Measurements from ENCODE around the gene TGDS. TPM values are rescaled to one million over a fixed set of nuclear protein-coding genes. Genes with fewer than 3 reads are reported as not detected.
"Not testable (repeated sequence)": the region's sequence is repeated elsewhere in the genome, so short reads cannot be mapped to it uniquely, and the experiment has no call there.

TGDS gene
- total RNA-seq, 2 donors from 2014 or later, result 7.8 to 8.3 TPM

DNA sequence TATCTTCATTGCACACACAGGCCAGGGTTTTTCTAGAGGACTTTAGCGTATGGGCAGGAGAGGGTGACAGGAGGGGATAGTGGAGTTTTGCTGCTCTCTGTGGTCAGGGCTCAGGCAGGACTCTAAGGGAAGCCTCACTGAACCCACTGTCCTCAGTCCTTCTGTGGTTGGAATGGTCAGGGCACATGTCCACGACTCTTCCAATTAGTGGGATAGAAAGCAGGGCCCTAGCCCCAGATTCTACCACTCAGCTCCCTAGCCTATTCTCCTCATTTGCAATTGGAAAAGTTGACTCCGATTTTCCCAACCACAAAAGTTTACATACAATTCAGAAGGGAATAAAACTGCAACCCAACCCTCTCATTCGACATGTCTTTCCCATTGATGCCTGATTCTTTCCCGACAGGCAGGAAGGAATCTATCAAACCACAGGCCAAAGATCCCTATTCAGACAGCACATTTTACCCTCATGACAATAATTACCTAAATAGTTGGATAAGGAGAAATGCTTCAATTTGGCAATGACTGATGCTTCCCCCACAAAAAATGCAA is 38.2 kb downstream of the TGDS start:
- ATAC-seq, result no peak
- intact Hi-C loops (cut with DNase I, micrococcal nuclease), result no loop called here

GRCh38 chr13:94556621-94557020 is 39.3 kb downstream of the TGDS start:
- ATAC-seq (no peak), DNase-seq (no peak)
- intact Hi-C loops (cut with DNase I, micrococcal nuclease), result no loop called here

More for the DNA sequence above, 38.2 kb downstream of the TGDS start:
- DNase-seq, result no peak

- DNase-seq (no peak), ATAC-seq (no peak)
- intact Hi-C loops (cut with DNase I, micrococcal nuclease), result no loop called here
Observed at GRCh38 chr13:94556041-94556440, 39.9 kb downstream of the TGDS start.

DNA sequence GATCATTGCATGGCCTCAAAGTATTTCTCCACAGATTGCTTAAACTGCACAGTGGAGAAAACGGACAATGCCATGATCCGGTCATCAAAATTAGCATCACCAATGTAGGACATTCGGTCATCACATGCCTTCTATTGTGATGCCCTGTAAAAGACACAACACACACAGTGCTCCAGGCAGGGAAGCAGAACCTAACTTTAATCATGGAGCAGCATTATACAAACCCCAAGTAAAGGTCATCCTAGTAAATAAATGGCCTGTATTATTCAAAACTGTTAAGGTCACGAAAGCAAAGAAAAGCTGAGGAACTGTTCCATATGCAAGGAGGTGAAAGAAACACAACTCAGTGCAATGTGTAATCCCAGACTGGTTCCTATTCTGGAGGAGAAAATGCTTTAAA is 42.2 kb downstream of the TGDS start:
- intact Hi-C loops (cut with DNase I, micrococcal nuclease), result no loop called here
- DNase-seq (no peak), ATAC-seq (no peak)

DNA sequence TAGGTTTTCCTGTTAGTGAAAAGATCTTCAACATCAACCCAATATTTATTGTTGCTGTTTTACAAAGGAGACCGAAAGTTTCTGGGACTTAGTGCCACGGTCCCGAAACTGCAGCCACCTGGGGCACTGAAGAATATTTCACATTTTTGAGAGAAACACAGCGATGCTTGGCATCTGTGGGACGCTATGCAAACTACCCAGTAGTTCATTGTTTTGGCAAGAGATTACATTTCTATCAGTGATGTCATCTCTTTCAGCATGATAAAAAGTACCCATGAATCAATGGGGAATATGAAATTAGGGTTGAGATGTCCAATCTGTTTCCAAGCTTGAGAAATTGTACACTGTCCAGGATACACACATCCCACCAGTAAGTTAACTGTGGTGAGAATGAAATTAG is 43.9 kb downstream of the TGDS start:
- DNase-seq (no peak), ATAC-seq (no peak)
- intact Hi-C loops (cut with DNase I, micrococcal nuclease), result no loop called here

GRCh38 chr13:94550062-94550738 is 45.8 kb downstream of the TGDS start:
- DNase-seq (no peak), ATAC-seq (peak; percentile 51)
- intact Hi-C loops (cut with DNase I, micrococcal nuclease), result no loop called here

DNA sequence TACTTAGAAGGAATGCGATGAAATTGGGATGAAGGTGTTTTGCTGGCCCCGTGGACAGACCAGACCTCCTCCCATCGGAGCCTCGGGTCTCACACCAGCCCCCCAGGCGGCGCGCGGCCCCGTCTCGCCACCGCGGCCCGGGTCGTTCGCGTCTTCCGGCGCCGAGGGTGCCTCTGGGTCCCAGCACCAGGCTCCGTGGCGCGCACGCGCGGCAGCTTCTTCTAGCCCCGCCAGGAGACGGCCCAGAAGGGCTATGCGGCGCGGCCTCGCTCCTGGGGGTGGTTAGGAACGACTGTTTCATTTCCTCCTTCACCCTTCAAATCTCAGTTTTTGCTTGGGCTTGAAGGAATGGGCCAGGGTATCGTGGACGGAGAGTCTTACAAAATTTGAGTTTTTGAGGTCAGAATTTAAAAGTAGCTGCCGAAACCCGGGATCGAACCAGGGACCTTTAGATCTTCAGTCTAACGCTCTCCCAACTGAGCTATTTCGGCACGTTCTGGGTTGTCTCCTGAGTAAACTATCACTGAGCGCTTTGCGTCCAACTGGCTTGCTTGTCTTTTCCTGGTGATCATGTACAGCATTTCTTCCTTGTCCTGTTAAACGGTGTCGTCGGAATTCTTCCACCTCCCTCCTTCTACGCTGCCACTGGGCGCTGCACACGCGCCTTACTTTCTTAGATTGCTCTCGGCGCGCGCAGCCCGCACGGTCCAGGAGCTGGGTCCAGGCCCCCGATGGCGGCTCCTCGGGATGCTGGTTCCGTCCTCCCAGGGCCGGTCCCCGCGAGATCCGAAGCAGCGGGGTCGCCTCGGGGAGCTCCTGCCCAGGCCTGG is 46.5 kb downstream of the TGDS start:
- peak; percentile 90 to 94 for DNase-seq
- peak; percentile 91 for ATAC-seq
- intact Hi-C loops (cut with DNase I, micrococcal nuclease), result no loop called here

- ATAC-seq, result peak; percentile 63
Observed at GRCh38 chr13:94548821-94549231, 47.1 kb downstream of the TGDS start.

DNA sequence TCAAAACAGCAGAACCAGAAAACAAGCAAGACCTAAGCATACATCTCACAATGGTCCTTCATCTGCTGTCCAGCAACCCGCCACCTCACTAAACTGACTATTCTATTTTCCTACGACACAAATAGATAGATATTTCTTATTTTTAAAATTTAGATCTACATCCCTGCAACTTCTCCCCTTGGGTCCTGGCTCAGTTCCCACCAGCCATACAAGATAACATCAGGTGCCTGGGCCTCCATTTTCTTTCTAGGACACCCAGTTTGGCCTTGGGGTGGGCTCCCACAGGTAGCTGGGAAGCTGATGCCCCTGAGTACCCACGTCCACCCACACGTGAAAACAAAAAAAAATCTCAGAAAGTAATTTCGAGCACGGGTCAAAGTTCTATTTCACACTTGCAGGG is 47.6 kb downstream of the TGDS start:
- ATAC-seq, result no peak
- intact Hi-C loops (cut with DNase I, micrococcal nuclease), result no loop called here
- peak in 1 of 2 donors; percentile 23 for DNase-seq

More at GRCh38 chr13:94548821-94549231, 47.1 kb downstream of the TGDS start:
- peak; percentile 57 to 69 for DNase-seq
- intact Hi-C loops (cut with DNase I, micrococcal nuclease), result no loop called here

DNA sequence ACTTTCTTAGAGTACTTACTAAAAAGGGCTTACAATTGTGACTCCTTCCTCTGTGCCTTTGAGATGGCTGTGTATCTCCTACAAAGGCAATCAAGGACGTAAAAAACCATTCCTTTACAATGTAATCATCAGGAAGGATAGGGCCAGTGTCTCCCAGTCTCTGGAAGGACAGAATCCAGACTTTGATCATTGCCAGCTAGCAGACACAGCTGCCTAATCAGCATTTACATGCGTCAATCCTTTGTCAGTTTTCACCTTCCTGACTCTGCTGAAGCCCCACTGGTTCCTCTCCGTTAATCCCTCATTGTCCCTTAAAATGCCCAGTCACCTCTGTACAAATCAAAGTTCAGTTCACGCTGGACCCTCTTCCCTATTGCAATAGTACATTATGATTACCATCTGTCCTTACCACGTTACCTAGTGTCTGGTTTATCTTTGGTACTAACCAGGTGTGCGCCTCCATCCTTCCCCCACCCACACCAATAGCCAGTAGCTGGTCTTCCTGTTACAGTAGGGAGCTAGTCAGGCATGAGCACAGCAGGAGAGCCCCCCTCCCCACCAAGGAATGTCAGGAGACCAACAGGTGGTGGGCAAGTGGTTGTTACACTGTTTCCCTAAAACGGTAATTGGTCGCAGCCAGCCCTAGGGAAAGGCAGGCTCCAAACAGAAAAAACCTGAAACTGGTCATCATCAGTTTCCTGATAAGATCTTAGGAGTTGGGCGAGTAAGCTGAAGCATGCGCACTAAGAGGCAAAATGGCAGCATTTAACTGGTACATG is 49.7 kb downstream of the TGDS start:
- no peak for ATAC-seq
- no peak for DNase-seq
- intact Hi-C loops (cut with DNase I, micrococcal nuclease), result no loop called here

DNA sequence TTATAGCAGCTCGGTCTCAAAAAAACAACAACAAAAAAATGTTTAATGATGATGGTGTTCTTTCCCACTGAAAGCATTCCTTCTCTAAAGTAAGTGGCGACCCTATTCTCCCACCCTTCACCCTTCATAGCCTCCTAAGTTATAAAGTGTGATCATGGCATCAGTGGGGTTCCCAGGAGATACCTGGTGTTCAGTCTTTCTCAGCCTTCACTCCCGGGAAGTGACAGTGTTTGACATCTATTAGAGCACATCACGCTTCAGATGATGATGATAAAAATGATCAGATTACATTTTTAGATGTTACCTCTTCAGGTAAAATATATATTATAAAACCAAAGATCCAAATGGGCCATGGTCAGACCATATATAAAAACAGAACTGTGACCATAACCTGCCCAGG is 51.0 kb downstream of the TGDS start:
- DNase-seq (no peak), ATAC-seq (no peak)
- intact Hi-C loops (cut with DNase I, micrococcal nuclease), result no loop called here

DNA sequence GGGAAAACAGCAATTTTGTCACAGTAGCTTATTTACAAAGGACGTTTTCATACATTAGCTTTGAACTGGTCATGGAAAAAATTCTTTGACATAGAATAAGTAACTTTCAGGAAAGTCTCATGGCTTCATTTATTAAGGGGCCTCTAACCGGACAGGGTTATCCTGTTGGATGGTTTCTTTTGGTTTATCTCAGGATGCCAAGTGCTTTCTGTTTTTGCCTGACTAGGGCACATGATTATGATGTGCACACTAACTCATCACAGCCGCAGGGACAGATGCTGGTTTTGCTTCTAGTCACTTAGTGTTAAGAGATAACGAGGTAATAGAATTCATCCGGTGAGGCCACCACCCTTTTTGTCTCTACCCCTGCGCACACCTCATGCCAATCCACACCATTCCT is 53.0 kb downstream of the TGDS start:
- intact Hi-C loops (cut with DNase I, micrococcal nuclease), result no loop called here
- ATAC-seq, result no peak
- DNase-seq, result no peak

DNA sequence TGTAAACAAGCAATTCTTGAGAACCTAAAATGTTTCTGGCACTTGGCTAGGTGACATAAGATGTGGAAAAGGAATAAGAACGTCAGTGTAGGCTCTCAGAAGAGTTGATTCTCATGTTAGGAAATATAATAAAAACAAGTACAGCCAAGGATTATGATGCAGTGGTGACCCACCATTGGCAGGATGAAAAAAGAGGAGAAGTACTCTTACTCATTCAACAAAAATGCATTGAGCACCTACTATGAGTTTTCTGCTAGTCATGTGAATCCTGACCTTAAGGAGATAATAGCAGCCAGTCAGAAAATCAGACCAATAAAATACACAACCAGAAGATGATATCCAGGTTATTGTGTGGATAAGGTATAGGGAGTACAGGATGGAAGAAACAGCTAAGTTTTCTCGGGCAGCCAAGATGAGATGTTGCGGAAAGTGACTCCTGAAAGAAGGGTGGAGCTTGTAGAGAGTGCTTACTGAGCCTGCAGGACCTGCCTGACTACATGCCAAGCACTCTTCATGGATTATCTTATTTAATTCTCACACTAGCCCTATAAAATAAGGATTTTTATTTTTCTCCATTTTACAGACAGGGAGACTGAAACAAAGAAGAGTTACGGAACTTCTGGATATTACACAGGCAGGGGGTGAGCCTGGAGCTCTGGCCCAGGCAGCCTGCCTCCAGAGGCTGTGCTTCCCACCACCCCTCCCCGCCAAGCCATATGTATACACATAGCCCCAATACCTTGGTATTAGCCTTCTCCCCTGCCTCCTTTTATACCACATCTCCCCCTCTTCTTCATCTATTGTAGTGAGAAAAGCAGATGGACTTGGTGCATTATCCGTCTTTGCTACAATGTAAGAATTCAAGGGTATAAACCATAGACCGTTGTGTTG is 58.0 kb downstream of the TGDS start:
- intact Hi-C loops (cut with DNase I, micrococcal nuclease), result no loop called here
- ATAC-seq (no peak), DNase-seq (no peak)

GRCh38 chr13:94535775-94536174 is 60.2 kb downstream of the TGDS start:
- ATAC-seq, result no peak
- DNase-seq, result no peak
- intact Hi-C loops (cut with DNase I, micrococcal nuclease), result no loop called here

DNA sequence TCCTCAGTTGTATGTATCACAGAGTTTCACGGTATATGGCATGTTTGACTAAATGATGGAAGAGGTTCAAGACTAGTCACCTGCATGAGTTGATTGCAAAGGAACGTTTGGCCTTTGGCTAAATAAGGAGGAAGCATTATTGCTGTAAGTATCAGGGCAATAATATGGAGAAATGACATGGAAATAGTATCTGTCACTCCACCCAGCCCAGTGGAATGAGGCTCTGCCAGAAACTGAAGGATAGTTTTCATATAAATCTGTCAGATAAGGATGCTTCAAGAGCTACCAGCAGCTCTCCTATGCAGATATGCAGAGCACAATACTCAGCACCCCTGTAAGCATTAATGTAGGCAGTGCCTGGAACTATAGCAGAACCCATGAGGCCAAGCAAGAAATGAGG is 60.7 kb downstream of the TGDS start:
- intact Hi-C loops (cut with DNase I, micrococcal nuclease), result no loop called here
- ATAC-seq, result no peak
- no peak for DNase-seq

- intact Hi-C loops (cut with DNase I, micrococcal nuclease), result no loop called here
Observed at GRCh38 chr13:94534166-94534565, 61.8 kb downstream of the TGDS start.

GRCh38 chr13:94532278-94532677 is 63.7 kb downstream of the TGDS start:
- ATAC-seq; DNase-seq; intact Hi-C loops (cut with DNase I, micrococcal nuclease): not testable (repeated sequence)

More at GRCh38 chr13:94534166-94534565, 61.8 kb downstream of the TGDS start:
- no peak for ATAC-seq
- no peak for DNase-seq

DNA sequence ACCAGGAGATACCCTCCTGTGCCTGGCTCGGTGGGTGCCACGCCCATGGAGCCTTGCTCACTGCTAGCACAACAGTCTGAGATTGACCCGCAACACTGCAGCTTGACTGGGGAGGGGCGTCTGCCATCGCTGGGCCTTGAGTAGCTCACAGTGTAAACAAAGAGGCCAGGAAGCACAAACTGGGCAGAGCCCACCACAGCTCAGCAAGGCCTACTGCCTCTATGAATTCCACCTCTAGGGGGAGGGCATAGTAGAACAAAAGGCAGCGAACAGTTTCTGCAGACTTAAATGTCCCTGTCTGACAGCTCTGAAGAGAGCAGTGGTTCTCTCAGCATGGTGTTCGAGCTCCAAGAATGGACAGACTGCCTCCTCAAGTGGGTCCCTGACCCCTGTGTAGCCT is 69.0 kb downstream of the TGDS start:
- DNase-seq; ATAC-seq; intact Hi-C loops (cut with DNase I, micrococcal nuclease): not testable (repeated sequence)

Measured in left colon (tissue), 2 donors.